Activated naive CD8-positive, alpha-beta T cell treated with anti-CD3 and anti-CD28 coated beads, Interleukin-2, amount 50 U/mL, for 24 hours (primary cell): ENCODE data around the gene KCNQ1OT1.

Experiments
- ATAC-seq: fragments of 150-1000 bp; cut with Tn5 transposase; one replicate; pipeline ENCODE4 v1.10.0; 2021
- DNase-seq: peaks from one replicate; pipeline ENCODE4 v3.0.0; 2021
- H3K27ac Mint-ChIP-seq: one replicate; pipeline ENCODE4 v1.8.0; 2021; ENCODE audit warnings: mild to moderate bottlenecking, mixed read lengths
- H3K27me3 Mint-ChIP-seq: one replicate; pipeline ENCODE4 v1.8.0; 2021; ENCODE audit warnings: mixed read lengths
- H3K36me3 Mint-ChIP-seq: one replicate; pipeline ENCODE4 v1.8.0; 2021; ENCODE audit warnings: low read depth, mixed read lengths
- H3K4me1 Mint-ChIP-seq: one replicate; pipeline ENCODE4 v1.8.0; 2021; ENCODE audit warnings: mixed read lengths
- H3K4me3 Mint-ChIP-seq: one replicate; pipeline ENCODE4 v1.8.0; 2021; ENCODE audit warnings: mild to moderate bottlenecking, moderate library complexity, mixed read lengths
- H3K9me3 Mint-ChIP-seq: one replicate; pipeline ENCODE4 v1.8.0; 2021; ENCODE audit warnings: mixed read lengths

Gene KCNQ1OT1

DNA sequence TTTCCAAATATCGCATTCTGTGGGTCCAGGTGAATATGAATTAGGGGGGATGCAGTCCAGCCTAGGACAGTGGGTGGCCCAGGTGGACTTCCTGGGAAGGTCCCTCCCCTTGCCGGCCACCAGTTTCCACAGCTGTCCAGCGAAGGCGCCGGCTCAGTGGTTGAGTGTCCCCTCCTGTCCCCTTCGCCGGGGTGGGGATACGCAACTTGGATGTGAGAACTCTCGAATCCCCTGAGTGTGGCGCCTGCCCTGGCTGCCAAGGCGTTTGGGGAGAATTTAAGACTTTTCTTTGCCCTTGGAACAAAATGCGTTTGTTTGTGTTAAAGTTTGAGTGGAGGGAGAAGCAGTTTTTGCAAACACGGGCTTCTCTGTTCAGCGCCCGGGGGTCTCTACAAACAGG lies 123.7 kb downstream of the KCNQ1OT1 start:
- DNase-seq: no peak
- Mint-ChIP-seq H3K4me3 (no peak overlapping the region), H3K9me3 (no peaks in the 10 kb centered on the region), H3K4me1 (no peaks in the 10 kb centered on the region), H3K27ac (no peak overlapping the region), H3K27me3 (no peaks in the 10 kb centered on the region), H3K36me3 (no peaks in the 10 kb centered on the region)
- ATAC-seq: no peak

DNA sequence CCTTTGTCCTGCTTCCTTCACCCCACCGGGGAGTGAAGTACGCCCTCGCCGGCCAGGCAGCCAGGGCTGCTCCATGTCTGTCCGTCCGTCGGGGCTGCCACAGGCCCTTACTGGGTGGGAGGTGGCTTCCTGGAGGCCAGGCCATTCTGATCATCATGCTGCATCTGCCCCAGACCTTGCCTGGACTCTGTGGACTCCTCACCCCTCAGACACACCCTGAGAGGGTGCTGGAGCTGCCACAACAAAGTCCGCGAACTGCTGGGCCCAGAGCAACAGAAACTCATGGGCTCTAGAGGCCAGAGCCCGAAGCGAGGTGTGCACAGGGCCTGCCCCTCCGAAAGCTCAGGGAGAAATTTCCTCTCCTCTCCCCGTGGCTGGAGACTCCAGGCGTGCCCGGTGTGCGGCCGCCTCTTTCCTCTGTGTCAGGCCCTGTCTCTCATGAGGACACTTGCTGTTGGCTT lies 124.2 kb downstream of the KCNQ1OT1 start:
- no peak for DNase-seq
- Mint-ChIP-seq H3K27ac (no peak overlapping the region), H3K4me3 (no peak overlapping the region), H3K27me3 (no peaks in the 10 kb centered on the region), H3K36me3 (no peaks in the 10 kb centered on the region), H3K9me3 (no peaks in the 10 kb centered on the region), H3K4me1 (no peaks in the 10 kb centered on the region)
- no peak for ATAC-seq

DNA sequence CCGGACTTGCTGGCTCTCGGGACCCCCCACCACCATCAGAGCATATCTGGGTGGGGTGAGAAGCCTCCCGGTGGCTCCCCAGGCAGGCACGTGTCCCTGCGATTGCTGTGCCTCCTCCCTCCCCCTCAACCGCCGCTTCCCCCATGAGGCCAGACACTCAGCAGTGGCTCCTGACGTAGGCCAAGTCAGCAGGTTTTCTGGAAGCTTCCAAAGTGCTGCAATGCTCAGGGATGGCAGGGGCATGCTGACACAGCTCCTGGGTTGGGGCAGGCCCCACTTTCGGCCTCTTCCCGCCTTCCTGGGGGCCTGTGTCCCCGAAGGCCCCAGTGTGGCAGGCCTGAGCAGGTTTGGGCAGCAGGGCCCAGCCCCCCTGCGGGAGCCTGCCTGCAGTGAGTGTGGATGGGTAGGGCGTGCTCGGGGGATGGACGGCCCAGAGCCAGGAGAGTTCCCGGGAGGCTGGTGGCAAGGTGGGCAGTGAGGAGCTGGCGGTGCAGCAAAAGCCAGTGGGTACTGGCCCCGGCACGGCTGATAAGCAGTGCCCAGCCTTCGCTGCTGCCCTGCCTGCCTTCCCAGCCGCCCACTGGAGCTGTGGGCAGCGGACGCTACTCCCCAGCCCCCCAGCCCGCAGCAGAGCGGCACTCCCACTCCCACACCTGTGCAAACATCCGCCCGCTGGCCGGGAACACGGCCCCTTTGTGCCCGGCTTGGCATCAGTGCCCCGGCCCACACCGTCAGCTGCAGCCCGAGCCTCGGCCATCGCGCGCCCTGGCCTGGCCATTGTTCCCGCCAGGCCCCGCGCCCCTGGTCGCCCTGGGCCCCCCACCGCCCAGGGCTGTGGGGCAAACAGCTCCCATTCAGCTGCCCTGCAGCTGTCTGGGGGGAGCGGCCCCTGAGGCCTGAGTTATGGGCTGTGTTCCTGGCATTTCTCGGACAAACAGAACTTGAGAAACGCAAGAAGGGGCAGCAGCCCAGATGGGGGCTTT lies 125.0 kb downstream of the KCNQ1OT1 start:
- Mint-ChIP-seq H3K27me3 (no peaks in the 10 kb centered on the region), H3K9me3 (no peaks in the 10 kb centered on the region), H3K27ac (no peak overlapping the region), H3K4me1 (no peaks in the 10 kb centered on the region), H3K36me3 (no peaks in the 10 kb centered on the region), H3K4me3 (no peak overlapping the region)
- ATAC-seq: no peak
- no peak for DNase-seq

DNA sequence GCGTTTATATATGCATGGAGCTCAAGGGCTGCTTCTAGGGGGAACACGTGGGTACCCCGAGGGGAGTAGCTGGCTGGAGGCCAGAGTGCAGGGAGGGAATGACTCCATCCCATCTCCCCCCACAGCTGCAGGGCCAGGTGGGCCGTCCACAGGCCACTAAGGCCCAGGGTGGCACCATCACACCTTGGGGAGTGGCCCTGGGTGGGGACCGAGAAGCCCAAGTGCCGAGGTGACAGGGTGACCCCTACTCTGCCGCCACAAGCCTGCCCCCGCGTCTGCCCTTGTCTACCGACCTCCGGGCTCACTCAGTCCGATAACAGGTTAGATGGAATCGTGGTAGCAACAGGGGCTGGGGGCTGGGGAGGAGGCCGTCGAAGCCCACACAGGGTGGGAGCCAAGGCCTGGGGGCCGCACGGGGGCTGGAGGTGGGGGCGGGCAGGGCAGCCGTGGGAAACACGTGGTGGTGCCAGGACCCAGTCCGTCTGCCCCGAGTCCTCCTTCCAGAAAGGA lies 125.7 kb downstream of the KCNQ1OT1 start:
- H3K4me1 Mint-ChIP-seq: no peaks in the 10 kb centered on the region
- no peaks in the 10 kb centered on the region for H3K9me3 Mint-ChIP-seq
- H3K36me3 Mint-ChIP-seq: no peaks in the 10 kb centered on the region
- no peak overlapping the region for H3K27ac Mint-ChIP-seq
- no peaks in the 10 kb centered on the region for H3K27me3 Mint-ChIP-seq
- H3K4me3 Mint-ChIP-seq: no peak overlapping the region
- ATAC-seq: no peak
- DNase-seq: no peak

DNA sequence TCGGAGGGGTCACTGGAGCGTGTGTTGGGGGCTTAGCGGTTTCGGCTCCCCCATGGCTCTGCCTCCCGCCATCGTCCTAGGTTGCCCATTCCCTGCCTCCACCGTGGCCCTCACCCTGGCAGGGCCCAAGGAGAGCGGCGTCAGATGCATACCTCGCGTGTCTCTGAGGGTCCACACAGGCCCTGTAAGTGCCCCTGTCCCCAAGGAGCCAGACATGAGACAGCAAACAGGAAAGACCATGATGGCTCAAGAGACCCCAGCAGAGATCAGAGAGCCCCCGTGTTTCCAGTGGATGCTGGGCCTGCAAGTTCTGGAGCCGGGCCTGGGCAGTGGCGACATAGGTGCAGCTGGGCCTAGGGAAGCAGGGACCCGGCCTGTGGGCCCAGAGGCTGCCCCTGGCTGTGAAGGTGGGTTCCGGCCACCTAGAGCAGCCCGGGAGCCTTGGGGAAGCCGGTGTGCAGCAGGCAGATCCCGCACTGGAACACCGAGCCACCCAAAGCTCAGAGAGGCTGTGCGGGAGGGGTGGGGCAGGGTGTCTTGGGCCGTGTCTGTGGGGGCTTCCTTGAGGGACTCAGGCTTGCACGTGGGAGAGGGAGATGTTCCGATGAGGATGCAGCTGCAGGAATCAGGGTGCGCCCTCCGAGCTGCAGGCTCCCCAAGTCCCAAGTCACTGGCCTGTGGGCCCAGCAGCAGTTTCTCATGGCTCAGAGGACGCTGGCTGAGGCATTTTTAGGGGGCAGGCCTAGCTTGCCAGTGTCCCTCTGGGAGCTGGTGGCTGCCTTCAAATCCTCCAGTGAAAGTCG lies 126.4 kb downstream of the KCNQ1OT1 start:
- DNase-seq: no peak

DNA sequence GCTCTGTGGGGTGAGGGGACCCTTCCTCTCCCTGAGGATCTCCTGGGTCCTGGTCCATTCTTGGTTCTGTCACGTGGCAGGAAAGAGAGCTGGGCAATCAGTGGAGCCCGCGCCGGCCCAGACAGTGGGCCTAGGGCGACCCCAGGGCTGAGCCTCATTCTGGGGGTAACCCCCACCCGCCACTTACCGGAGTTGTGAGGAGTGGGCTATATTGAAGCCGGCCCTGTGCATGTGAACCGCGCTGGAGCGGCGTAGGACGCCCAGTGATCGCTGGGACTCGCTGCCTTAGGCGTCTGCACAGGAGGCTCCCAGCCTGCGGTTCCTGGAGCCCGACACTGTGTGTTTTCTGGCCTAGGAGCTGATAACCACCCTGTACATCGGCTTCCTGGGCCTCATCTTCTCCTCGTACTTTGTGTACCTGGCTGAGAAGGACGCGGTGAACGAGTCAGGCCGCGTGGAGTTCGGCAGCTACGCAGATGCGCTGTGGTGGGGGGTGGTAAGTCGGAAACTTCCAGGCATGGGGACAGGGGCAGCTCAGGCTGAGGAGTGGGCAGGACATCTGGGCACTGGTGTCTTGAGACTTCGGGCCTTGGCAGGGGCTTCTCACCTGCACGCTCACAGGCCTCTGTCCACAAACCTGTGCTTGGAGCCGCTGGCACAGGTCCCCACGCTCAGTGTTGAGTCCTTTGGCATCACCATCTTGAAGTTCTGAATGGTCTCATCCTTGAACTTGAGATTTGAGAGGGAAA lies 127.1 kb downstream of the KCNQ1OT1 start:
- no peak overlapping the region for H3K27ac Mint-ChIP-seq
- no peak for ATAC-seq
- no peak for DNase-seq

More for the DNA sequence above, 126.4 kb downstream of the KCNQ1OT1 start:
- no peak for ATAC-seq
- Mint-ChIP-seq H3K4me1 (no peaks in the 10 kb centered on the region), H3K36me3 (no peaks in the 10 kb centered on the region), H3K27me3 (no peaks in the 10 kb centered on the region), H3K9me3 (no peaks in the 10 kb centered on the region), H3K4me3 (no peak overlapping the region), H3K27ac (no peak overlapping the region)

DNA sequence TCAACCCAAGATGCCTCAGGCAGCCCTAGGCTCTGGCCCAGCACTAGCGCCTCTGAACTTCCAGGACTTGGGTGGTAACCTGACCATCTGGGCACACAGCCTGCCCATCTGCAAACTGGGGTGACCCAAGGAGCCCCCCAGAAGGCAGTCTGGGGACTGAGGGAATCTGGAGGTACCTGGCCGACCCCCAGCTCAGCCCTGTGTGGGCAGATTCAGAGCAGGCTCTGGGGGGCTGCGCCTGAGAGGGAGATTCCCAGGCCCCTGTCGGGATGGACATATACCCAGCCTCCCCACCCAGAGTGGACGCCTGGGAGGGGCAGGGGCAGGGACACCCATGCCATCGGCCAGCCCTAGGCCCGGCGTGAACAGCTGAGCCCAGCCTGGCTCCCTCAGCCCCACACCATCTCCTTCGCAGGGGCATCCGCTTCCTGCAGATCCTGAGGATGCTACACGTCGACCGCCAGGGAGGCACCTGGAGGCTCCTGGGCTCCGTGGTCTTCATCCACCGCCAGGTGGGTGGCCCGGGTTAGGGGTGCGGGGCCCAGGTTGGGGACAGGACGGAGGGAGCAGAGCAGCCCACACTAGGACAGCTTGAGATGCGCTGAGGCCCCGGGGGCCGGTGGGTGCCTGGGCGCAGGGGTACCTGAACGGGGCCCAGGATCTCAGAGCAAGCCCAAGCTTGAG lies 128.1 kb downstream of the KCNQ1OT1 start:
- Mint-ChIP-seq H3K9me3 (no peaks in the 10 kb centered on the region), H3K27me3 (no peaks in the 10 kb centered on the region), H3K36me3 (no peaks in the 10 kb centered on the region), H3K4me1 (no peaks in the 10 kb centered on the region), H3K4me3 (no peak overlapping the region), H3K27ac (no peak overlapping the region)
- no peak for DNase-seq
- ATAC-seq: no peak

More for the DNA sequence above, 127.1 kb downstream of the KCNQ1OT1 start:
- Mint-ChIP-seq H3K4me1 (no peaks in the 10 kb centered on the region), H3K27me3 (no peaks in the 10 kb centered on the region), H3K9me3 (no peaks in the 10 kb centered on the region), H3K4me3 (no peak overlapping the region), H3K36me3 (no peaks in the 10 kb centered on the region)

DNA sequence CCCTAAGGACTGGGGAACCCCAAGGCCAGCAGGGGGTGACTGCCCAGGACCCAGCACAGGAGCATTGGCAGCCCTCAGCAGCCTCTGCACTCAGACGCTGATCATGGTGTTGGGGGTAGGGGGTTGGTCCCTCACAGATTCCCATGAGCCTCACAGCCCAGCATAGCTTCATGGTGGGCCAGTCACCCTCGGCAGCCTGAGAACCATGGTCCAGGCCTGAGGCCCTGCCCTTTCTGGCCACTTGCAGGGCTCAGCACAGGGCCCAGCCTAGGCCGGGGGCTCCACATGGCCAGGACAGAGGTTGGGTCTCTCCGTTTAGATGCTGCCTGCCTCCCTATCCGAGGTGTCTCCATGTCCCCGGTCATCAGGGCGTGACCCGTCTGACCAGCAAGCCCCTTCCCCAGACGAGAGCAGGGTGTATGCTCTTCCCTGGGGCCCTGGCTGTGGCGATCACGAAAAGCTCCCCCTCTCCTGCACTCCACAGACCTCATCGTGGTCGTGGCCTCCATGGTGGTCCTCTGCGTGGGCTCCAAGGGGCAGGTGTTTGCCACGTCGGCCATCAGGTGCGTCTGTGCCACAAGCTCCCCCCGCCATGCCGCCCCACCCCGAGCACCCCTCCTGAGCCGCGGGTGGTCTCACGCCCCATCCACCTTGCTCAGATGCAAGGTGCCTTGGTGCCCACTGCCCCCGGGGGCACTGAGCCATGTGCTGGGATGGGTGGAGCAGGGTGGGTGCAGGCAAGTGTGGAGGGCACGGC lies 128.8 kb downstream of the KCNQ1OT1 start:
- H3K27me3 Mint-ChIP-seq: no peaks in the 10 kb centered on the region
- H3K36me3 Mint-ChIP-seq: no peaks in the 10 kb centered on the region
- H3K4me1 Mint-ChIP-seq: no peaks in the 10 kb centered on the region
- DNase-seq (no peak), ATAC-seq (no peak)
- H3K27ac Mint-ChIP-seq: no peak overlapping the region
- H3K9me3 Mint-ChIP-seq: no peaks in the 10 kb centered on the region
- no peak overlapping the region for H3K4me3 Mint-ChIP-seq

DNA sequence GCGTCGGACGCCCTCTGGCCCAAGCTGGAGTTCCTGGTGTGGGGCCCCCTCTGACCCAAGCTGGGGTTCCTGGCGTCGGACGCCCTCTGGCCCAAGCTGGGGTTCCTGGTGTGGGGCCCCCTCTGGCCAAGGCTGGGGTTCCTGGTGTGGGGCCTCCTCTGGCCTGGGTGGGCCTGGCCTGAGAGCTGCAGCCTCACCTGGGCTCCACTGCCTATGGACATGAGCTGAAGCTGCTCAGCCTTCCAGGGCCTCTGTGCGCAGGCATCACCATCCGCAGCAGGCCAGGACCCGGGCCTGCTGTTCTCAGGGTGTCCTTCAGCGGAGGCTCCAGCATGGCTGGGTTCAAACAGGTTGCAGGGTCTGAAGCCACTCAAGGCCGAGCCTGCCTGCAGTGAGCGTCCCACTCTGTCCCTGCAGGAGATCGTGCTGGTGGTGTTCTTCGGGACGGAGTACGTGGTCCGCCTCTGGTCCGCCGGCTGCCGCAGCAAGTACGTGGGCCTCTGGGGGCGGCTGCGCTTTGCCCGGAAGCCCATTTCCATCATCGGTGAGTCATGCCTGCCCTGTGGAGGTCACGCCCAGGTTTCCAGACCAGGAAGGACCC lies 129.5 kb downstream of the KCNQ1OT1 start:
- H3K27ac Mint-ChIP-seq: no peak overlapping the region
- H3K36me3 Mint-ChIP-seq: no peaks in the 10 kb centered on the region
- no peak overlapping the region for H3K4me3 Mint-ChIP-seq
- no peaks in the 10 kb centered on the region for H3K9me3 Mint-ChIP-seq
- ATAC-seq: no peak
- DNase-seq: no peak
- no peaks in the 10 kb centered on the region for H3K4me1 Mint-ChIP-seq
- H3K27me3 Mint-ChIP-seq: no peaks in the 10 kb centered on the region

DNA sequence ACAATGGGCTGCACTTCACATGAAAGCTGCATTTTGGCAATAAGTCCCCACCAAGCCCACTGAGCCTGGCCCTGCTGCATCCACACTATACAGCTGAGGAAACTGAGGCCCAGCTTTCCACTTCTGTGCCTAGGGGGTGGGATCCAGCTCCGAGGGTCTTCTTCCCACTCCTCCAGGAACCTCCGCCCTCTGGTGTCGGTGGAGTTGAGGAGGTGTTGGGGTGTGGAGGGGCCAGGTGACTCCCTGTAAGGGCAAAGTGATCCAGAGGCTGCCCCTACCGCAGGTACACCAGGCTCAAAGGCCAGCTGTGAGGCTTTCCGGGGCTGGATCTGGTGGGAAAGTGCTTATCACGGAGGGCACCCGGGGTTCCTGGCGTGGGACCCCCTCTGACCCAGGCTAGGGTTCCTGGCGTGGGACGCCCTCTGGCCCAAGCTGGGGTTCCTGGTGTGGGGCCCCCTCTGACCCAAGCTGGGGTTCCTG lies 130.0 kb downstream of the KCNQ1OT1 start:
- no peaks in the 10 kb centered on the region for H3K36me3 Mint-ChIP-seq
- ATAC-seq (no peak), DNase-seq (no peak)
- no peak overlapping the region for H3K27ac Mint-ChIP-seq
- no peaks in the 10 kb centered on the region for H3K4me1 Mint-ChIP-seq
- H3K27me3 Mint-ChIP-seq: no peaks in the 10 kb centered on the region
- no peak overlapping the region for H3K4me3 Mint-ChIP-seq
- H3K9me3 Mint-ChIP-seq: no peaks in the 10 kb centered on the region

DNA sequence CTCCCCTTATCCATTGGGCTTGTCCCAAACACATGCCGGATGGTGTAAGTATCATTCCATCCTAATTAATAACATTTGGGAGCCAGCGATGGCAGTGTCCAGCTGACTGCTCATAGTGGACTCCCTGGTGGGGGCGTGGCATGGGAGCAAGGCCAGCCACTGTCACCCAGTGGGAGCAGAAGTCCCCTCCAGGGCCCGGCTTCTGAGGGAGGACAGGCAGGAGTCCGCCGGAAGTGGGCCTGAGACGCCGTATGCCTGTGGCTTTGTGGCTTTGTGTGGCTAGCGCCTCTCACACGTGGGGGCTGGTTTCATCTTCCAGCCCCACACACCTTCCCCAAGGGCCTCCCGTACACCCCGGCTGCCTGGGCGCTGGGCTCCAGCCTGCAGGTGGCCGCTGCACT lies 130.5 kb downstream of the KCNQ1OT1 start:
- Mint-ChIP-seq H3K4me1 (no peaks in the 10 kb centered on the region), H3K36me3 (no peaks in the 10 kb centered on the region), H3K27ac (no peak overlapping the region), H3K4me3 (no peak overlapping the region), H3K27me3 (no peaks in the 10 kb centered on the region), H3K9me3 (no peaks in the 10 kb centered on the region)
- no peak for DNase-seq
- ATAC-seq: no peak

DNA sequence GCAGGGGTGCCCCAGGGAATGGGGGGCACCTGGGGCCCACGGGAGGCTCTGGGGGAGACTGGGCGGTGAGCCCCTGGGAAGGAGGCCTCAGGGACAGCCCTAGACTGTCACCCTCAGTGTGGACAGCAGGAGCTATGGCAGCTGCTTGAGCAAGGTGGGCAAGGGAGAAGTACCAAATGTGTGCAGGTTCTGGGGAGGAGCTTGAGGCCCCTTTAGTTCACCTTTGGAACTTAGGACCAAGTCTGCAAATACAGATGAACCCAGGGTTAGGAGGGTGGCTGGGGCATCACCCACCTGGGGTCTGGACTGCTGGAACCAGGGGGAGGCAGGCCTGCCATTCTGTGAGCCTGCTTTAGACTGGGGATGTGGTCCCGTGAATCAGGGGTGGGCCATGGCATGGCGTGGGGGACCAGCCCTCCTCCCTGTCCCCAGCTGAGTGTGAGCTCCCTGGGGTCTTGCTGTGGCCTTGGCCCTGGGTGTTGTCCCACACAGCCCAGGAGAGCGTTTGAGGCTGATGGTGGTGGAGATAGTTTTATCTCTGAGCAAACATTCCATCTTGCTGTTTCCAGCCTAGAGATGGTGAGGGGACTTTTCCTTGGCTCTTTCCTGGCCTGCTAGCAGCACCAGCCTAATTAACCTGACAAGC lies 132.6 kb downstream of the KCNQ1OT1 start:
- Mint-ChIP-seq H3K9me3 (no peaks in the 10 kb centered on the region), H3K36me3 (no peaks in the 10 kb centered on the region), H3K27me3 (no peaks in the 10 kb centered on the region), H3K27ac (no peak overlapping the region), H3K4me1 (no peaks in the 10 kb centered on the region), H3K4me3 (no peak overlapping the region)
- DNase-seq (no peak), ATAC-seq (no peak)
